Occipital lobe (tissue), 2 donors: ENCODE results near the gene MYH14. TPM values are rescaled to one million over a fixed set of nuclear protein-coding genes. Genes with fewer than 3 reads are reported as not detected.

ENCODE experiments used
- DNase-seq: peaks from one replicate; lab custom pipeline; 2025; lab: John Stamatoyannopoulos, UW
- total RNA-seq: library from RNA; depleted of rRNA; stranded (reverse); fragments of >200 nt; gene quantifications from one replicate; pipeline ENCODE4 v1.2.3, GENCODE V29; 2014

Gene MYH14
- total RNA-seq, 1 donor from 2014 or later = 0.94 TPM

GRCh38 chr19:50288954-50289353 is 85.5 kb downstream of the MYH14 start:
- DNase-seq = no peak

GRCh38 chr19:50290011-50290410 is 86.6 kb downstream of the MYH14 start:
- no peak for DNase-seq

GRCh38 chr19:50290775-50291174 is 87.4 kb downstream of the MYH14 start:
- DNase-seq = no peak

GRCh38 chr19:50292216-50292827 is 88.9 kb downstream of the MYH14 start:
- DNase-seq = no peak

- DNase-seq = no peak
Measured at GRCh38 chr19:50293263-50294004, 90.0 kb downstream of the MYH14 start.

GRCh38 chr19:50300051-50300450 is 96.6 kb downstream of the MYH14 start:
- no peak for DNase-seq

GRCh38 chr19:50300814-50301606 is 97.6 kb downstream of the MYH14 start:
- no peak for DNase-seq

GRCh38 chr19:50301607-50301971 is 98.2 kb downstream of the MYH14 start:
- no peak for DNase-seq

- no peak for DNase-seq
Measured at GRCh38 chr19:50303558-50303957, 100.1 kb downstream of the MYH14 start.

- DNase-seq = no peak
Measured at GRCh38 chr19:50308991-50309390, 105.6 kb downstream of the MYH14 start.

- no peak for DNase-seq
Measured at GRCh38 chr19:50309396-50310125, 106.1 kb downstream of the MYH14 start.

- DNase-seq = no peak
Measured at GRCh38 chr19:50310759-50311465, 107.5 kb downstream of the MYH14 start.

- DNase-seq = peak; percentile 25
Measured at GRCh38 chr19:50311723-50312635, 108.6 kb downstream of the MYH14 start.

GRCh38 chr19:50312967-50313811 is 109.8 kb downstream of the MYH14 start:
- DNase-seq = no peak

GRCh38 chr19:50313812-50314536 is 110.6 kb downstream of the MYH14 start:
- no peak for DNase-seq

- no peak for DNase-seq
Measured at GRCh38 chr19:50314724-50315708, 111.6 kb downstream of the MYH14 start.

GRCh38 chr19:50315773-50316448 is 112.5 kb downstream of the MYH14 start:
- DNase-seq = no peak
